ENCODE data around the gene LCA5.
"Not testable (repeated sequence)": the region's sequence is repeated elsewhere in the genome, so short reads cannot be mapped to it uniquely, and the experiment has no call there.

Gene LCA5

GRCh38 chr6:79536954-79537747 lies at the start of gene LCA5:
TSS of gene LCA5 (minus strand) at chr6:79537430. CDS start at chr6:79518894, 18,536 bp downstream.
- DNase-seq (ENCODE audit: low spot score) = peak; percentile 94

GRCh38 chr6:79586548-79586947 lies 49.3 kb upstream of the LCA5 start:
- no peak for DNase-seq (ENCODE audit: low spot score)

GRCh38 chr6:79584332-79584731 lies 47.1 kb upstream of the LCA5 start:
- DNase-seq (ENCODE audit: low spot score) = no peak

- DNase-seq (ENCODE audit: low spot score) = not testable (repeated sequence)
Measured at GRCh38 chr6:79577926-79578325, 40.7 kb upstream of the LCA5 start.

GRCh38 chr6:79574630-79575225 lies 37.5 kb upstream of the LCA5 start:
- no peak for DNase-seq (ENCODE audit: low spot score)

GRCh38 chr6:79574174-79574573 lies 36.9 kb upstream of the LCA5 start:
- DNase-seq (ENCODE audit: low spot score) = no peak

- DNase-seq (ENCODE audit: low spot score) = no peak
Measured at GRCh38 chr6:79571030-79571367, 33.8 kb upstream of the LCA5 start.

- no peak for DNase-seq (ENCODE audit: low spot score)
Measured at GRCh38 chr6:79570129-79571029, 33.1 kb upstream of the LCA5 start.

- no peak for DNase-seq (ENCODE audit: low spot score)
Measured at GRCh38 chr6:79568996-79569395, 31.8 kb upstream of the LCA5 start.

GRCh38 chr6:79564636-79565035 lies 27.4 kb upstream of the LCA5 start:
- no peak for DNase-seq (ENCODE audit: low spot score)

GRCh38 chr6:79559706-79560105 lies 22.5 kb upstream of the LCA5 start:
- no peak for DNase-seq (ENCODE audit: low spot score)

- no peak for DNase-seq (ENCODE audit: low spot score)
Measured at GRCh38 chr6:79557673-79558467, 20.6 kb upstream of the LCA5 start.

GRCh38 chr6:79554305-79554704 lies 17.1 kb upstream of the LCA5 start:
- no peak for DNase-seq (ENCODE audit: low spot score)

GRCh38 chr6:79551401-79551800 lies 14.2 kb upstream of the LCA5 start:
- DNase-seq (ENCODE audit: low spot score) = no peak

GRCh38 chr6:79548304-79548703 lies 11.1 kb upstream of the LCA5 start:
- DNase-seq (ENCODE audit: low spot score) = no peak

- DNase-seq (ENCODE audit: low spot score) = no peak
Measured at GRCh38 chr6:79546186-79546585, 9.0 kb upstream of the LCA5 start.

GRCh38 chr6:79544939-79545450 lies 7.8 kb upstream of the LCA5 start:
- DNase-seq (ENCODE audit: low spot score) = peak; percentile 78

GRCh38 chr6:79544299-79544927 lies 7.2 kb upstream of the LCA5 start:
- no peak for DNase-seq (ENCODE audit: low spot score)

- DNase-seq (ENCODE audit: low spot score) = no peak
Measured at GRCh38 chr6:79543886-79544285, 6.7 kb upstream of the LCA5 start.

GRCh38 chr6:79543411-79543810 lies 6.2 kb upstream of the LCA5 start:
- no peak for DNase-seq (ENCODE audit: low spot score)

All from ecto neural progenitor cell (in vitro differentiated cells).